GM19328 (cell line): ENCODE data around the gene CES5A.
"Not testable (repeated sequence)": the region's sequence is repeated elsewhere in the genome, so short reads cannot be mapped to it uniquely, and the experiment has no call there.

Source experiments
- ATAC-seq: cut with Tn5 transposase; IDR thresholded peaks from one replicate; pipeline ENCODE4 v1.9.1; 2021; ENCODE audit warnings: mild to moderate bottlenecking, moderate library complexity; ENCODE audit not compliant: unreplicated experiment

The CES5A gene

GRCh38 chr16:55832425-55832772 lies 42.8 kb downstream of the CES5A start:
- ATAC-seq: no peak

GRCh38 chr16:55830658-55831294 lies 44.4 kb downstream of the CES5A start:
- no peak for ATAC-seq

DNA sequence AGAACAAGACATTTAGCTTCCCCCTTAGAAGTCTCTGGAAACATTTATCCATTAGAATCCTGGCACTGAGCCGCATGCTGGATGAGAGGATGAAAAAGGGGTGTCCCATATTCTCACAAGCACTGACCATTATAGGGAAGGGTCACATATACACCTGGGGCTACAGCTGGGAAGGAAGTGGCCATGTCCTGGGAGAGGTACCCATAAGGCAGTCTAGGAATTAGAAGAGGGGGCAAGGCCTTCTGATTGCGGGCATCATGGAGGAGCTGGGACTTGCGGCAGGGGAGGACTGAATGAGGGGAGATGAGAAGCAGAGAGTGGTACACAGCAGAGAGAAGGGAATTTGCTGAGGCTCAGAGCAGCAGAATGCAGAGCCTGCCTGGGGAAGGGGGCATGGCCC lies 45.9 kb downstream of the CES5A start:
- ATAC-seq: not testable (repeated sequence)

DNA sequence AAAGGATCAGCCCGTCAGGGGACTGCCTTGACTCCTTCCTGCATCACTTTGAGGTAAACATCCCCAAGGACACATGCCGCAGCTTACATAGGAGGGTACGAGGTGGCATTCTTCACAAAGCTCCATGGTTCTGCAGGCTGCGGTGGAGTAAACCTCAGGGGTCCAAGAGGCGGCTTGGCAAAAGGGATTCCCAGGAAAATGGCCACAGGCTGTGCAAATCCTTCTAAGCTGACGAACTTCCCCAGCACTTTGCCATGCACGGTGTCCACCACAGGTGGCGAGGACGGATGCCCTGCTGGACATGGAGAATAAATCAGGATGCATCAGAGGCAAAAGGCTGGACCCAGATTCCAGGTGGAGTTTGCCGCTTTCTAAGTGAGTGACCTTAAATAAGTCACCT lies 46.5 kb downstream of the CES5A start:
- ATAC-seq: no peak

DNA sequence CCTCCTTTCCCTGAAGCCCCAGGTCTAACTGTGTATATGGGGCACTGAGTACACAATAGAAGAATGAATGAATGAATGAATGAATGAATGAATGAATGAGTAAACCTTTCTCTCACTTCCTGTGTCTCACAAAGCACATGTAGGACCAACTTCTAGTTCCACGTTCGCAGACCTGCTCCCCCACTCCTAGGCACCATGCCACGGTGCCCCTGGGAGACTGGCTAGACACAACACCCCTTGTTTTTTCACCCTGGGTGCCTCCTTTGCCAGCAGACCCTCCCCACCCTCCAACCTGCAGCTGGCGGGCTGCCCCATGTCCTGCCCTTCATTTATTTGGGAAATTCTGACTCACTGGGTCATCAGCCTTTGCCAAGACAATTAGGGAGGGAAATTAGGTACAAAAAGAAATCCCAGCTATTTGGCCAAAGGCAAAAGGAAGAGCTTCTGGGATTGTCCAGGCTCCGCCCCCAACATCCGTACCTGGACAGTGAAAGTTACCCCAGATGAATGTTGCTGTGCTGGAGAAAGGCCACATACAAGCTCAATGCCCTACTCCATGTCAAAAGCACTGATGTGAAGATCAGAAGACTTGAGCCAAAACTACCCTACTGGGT lies 50.0 kb downstream of the CES5A start:
- no peak for ATAC-seq

- ATAC-seq: no peak
These were observed 50.6 kb downstream of the CES5A start for GRCh38 chr16:55824473-55825000.

GRCh38 chr16:55822280-55822810 lies 52.8 kb downstream of the CES5A start:
- no peak for ATAC-seq

DNA sequence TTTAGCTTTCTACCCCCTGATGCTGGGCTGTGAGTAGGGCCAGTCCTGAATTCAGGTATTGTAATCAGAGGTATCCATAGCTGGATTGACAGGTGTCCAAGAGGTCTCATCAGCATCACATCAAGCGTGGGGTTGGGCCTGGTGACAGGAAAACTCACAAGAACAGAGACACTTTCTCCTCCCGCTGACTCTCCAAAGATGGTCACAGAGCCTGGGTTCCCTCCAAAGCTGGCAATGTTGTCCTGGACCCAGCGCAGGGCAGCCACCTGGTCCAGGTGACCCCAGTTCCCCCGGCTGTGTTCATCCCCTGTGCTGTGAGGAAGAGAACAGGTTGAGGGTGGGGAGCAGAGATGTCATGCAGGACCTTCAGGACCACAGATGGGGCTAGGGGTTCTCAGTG lies 54.0 kb downstream of the CES5A start:
- no peak for ATAC-seq

- ATAC-seq: no peak
These were observed 54.6 kb downstream of the CES5A start for GRCh38 chr16:55820615-55821014.

DNA sequence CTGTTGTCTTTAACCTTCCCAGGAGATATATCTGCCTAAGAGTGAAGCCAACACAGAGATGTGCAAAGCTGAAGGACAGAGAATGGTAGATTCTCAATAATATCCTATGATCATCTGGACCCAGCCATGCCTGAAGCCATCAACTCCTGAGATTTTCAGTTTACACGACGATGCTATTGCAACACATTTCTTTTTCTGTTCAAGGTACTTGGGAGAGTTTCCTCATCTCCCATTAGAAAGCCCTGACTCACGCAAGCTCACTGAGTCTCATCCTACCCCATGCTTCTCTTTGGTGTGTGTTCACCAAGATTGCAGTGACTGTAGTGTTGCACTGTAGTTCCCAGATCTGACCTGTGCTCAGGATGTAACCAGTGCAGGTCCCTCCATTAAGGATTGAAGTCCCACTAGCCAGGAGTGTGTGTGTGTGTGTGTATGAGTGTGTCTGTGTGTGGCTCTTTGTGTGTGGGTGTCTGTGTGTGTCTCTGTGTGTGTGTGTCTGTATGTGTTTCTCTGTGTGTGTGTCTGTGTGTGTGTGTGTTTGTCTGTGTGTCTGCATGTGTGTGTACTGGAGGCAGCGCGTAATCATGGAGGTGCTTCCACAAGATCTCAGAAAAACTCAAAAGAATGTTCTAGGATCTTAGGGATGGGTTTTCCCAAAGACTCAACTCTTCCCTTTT lies 57.8 kb downstream of the CES5A start:
- no peak for ATAC-seq

GRCh38 chr16:55816222-55816621 lies 59.0 kb downstream of the CES5A start:
- ATAC-seq: not testable (repeated sequence)

GRCh38 chr16:55815320-55815719 lies 59.9 kb downstream of the CES5A start:
- ATAC-seq: no peak

DNA sequence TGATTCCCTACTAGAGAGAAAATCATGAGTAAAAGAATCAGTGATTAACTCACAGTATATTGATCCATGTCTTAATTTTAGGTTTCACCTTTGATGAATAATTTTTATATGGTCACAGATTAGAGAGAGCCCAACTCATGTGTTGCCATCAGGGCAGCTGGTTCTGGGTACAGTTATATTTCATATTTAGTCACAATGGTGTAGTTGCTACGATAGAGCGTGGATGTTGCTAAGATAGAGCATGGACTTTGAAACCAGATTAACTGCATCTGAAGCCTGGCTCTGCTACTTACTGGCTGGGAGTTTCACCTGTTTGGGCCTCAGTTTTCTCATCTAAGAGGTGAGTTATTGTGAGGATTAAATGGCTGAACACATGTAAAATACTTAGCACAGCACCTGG lies 61.0 kb downstream of the CES5A start:
- ATAC-seq: not testable (repeated sequence)

DNA sequence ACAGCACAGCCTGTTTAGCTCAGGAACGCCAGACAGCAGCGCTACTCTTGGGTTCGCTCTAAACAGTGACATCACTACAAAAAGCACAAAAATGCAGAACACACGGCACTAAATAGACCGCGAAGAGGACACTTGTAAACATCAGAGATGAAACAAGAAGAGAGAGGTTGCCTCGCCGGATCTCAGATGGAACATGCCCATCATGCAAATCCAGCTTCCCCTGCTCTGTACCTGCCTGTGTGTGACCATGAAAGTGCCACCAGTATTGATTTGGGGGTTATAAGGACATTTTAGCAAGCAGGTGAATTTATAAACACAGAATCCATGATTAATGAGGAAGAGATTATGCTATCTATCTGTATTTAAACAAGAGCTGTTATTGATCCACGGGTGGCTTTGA lies 61.4 kb downstream of the CES5A start:
- not testable (repeated sequence) for ATAC-seq

- ATAC-seq: no peak
These were observed 62.2 kb downstream of the CES5A start for GRCh38 chr16:55812951-55813350.

DNA sequence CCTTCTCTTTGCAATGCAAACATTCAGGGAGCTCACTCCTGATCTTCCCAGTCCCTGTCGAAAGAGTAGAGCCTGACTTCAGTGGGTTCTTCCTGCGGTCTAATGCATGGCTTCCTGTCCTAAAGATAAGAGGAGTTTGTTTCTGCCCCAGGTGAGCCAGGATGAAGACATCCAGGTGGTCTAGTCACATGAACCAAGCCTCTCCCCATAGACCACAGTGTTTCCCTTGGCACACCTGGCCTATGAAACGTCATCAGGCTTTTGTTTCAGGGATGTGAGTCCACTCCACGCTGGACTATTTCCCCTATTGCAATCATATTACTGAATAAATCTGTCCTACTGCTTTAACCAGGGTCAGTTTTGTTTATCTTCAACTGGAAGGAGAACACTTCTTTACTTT lies 63.4 kb downstream of the CES5A start:
- no peak for ATAC-seq

GRCh38 chr16:55810451-55810961 lies 64.7 kb downstream of the CES5A start:
- ATAC-seq: no peak

DNA sequence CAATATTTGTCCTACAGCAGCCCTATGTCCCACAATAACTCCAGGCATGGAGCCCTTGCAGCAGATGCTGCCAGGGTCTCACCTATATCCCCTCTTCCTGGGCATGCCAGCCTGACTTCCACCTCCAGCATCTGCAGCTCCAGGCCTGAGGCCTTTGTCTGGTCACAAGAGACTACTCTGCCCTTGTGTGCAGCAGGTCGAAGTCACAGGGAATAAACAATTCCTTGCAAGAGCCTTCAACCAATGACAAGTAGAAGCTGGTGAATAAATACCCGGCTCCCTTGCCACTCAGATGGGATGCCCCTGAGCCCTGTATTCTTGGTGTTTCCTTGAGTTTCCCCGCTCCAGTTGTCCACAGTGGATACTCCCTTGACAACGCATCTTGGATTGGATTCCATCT lies 65.3 kb downstream of the CES5A start:
- no peak for ATAC-seq

DNA sequence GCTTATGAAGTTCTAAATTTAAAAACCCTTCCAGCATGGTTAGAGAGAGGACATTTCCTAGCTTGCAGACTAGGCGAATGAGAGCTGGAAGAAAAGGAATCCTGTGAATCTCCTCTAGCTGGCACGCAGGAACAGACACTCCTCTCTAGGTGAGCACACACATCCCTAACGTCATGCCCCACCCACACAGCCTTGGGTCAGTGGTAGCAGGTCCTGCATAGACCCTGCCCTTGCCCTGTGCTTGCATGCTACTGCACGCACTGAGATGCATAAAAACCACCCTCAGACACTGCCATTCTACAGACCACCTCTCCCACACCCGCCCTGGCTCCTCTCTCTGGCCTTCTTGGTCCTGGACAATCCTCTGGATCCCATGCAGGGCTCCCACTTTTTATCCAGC lies 65.8 kb downstream of the CES5A start:
- no peak for ATAC-seq

GRCh38 chr16:55808286-55808685 lies 66.9 kb downstream of the CES5A start:
- ATAC-seq: not testable (repeated sequence)

- not testable (repeated sequence) for ATAC-seq
These were observed 70.1 kb downstream of the CES5A start for GRCh38 chr16:55805104-55805503.

- ATAC-seq: not testable (repeated sequence)
These were observed 71.5 kb downstream of the CES5A start for GRCh38 chr16:55803681-55804080.
